Measurements from ENCODE around the gene GNG13.
"Not testable (repeated sequence)": the region's sequence is repeated elsewhere in the genome, so short reads cannot be mapped to it uniquely, and the experiment has no call there.

Gene GNG13

DNA sequence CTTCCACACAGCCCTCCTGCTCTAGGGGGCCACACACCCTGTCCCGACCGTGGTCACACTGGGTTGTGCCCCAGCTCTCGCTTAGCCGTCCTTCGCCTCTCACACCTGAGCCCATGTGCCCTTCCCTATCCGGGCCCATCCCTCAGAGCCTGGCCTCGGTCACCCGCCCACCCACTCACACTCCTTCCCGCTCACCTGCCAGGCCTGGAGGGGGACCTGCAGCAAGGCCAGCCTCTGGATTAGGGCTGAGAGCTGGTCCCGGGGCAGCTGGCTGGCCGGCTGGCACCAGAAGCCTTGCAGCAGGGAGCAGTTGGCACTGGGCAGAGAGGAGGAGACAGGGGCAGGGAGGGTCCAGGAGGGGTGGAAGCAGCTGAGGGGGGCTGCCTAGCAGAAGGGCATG lies 22.1 kb downstream of the GNG13 start:
- DNase-seq (ENCODE audit: low read depth), result no peak

DNA sequence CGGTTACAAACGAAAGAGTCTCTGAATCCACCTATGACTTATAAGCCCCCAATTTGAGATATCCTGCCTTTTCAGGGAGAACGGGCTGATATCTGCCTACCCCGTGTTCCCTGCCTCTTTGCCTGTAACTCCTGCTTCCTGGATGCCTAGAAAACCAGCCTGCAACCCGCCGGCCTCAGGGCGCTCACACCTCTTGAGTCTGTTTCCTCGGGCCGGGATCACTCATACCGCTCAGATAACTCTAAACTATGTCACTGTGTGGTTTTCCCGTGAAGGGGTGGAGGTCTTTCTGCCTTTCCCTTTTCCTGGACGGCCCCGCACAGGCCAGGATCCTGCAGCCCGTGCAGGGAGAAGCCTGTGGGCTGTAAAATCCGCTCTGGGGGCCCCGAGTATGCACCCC lies 22.7 kb downstream of the GNG13 start:
- peak; percentile 27 for DNase-seq (ENCODE audit: low read depth)

DNA sequence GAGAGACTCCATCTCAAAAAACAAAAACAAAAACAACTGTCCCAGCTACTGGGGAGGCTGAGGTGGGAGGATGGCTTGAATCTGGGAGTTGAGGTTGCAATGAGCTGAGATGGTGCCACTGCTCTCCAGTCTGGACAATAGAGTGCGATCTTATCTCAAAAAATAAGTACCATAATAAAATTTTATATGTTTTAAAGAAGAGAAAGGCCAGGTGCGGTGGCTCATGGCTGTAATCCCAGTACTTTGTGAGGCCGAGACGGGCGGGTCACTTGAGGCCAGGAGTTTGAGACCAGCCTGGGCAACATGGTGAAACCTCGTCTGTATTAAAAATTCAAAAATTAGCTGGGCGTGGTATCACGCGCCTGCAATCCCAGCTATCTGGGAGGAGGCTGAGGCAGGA lies 23.7 kb downstream of the GNG13 start:
- DNase-seq (ENCODE audit: low read depth), result no peak

DNA sequence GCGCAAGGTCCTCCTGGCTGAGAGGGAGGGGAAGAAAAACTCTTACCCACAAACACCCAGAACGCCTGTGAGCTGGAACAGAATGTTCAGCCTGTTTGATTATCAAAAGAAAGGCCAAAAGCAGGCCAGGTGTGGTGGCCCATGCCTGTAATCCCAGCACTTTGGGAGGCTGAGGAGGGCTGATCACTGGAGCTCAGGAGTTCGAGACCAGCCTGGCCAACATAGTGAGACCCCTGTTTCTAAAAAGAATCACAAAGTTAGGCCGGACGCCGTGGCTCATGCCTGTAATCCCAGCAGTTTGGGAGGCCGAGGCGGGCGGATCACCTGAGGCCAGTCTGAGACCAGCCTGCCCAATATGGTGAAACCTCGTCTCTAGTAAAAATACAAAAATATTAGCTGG lies 24.2 kb downstream of the GNG13 start:
- not testable (repeated sequence) for DNase-seq (ENCODE audit: low read depth)

DNA sequence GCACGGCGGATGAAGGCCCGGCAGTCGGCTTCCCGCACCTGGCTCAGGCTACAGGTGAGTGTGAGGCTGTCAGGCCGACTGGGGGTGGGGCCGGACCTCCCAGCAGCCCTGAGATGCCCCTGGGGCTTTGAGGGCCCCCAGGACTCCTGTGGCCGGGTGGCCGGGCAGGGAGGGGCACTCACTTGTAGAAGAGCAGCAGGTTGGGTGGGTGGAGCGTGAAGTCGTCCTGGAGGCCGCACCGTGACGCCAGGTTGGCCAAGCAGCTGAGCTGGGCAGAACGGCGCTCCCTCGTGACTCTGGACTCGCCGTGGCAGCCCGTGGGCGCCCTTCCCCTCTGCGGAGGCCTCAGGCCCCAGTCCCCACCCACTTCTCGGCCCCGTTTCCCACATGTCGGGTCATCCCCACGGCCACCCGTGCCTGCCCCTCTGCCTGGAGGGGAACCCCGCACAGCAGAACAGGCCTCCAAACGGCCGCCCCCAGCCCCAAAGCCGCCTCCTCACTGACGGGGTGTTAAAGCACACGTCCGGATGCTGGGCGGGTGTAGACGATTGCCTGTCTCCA lies 25.2 kb downstream of the GNG13 start:
- DNase-seq (ENCODE audit: low read depth), result no peak

DNA sequence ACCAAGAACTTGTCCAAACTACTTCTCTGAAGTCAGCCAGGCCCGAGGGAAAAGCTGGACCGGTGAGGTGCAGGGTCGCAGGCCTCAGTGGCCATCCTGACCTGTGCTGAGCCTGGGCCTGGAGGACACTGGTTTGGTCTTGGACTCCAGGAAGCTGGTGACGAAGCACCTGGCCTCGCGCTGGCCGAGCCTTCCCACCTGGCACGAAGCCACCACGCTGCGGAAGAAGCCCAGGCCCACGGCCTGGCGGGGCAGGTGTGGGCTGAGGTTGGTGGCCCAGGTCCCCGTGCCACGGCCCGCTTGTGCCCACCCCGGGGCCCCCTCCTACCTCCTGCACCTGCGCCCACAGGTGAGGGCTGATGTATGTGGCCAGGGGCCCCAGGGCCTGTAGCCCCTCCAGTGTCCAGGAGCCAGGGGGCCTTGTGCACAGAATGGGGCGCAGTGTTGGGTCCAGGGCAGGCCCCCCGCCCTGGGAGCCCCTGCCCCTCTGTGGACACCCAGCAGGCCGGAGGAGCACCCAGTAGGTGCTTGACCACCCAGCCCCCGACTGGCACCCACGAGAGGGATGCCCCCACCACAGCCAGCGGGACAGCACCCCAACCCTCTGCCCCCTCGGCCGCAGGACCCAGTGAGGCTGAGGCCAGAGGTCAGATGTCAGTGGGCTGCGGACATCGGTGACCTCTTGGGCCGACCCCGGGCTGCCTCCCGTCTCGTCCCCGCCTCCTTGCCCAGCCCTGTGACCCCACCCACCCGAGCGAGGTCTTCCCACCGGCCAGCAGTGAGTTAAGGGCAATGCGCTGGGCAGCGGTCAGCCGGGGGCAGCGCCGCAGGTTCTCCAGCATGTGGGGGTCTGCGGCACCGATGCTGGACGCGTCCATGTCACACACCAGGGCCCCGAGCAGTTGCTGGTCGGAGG lies 26.2 kb downstream of the GNG13 start:
- no peak for DNase-seq (ENCODE audit: low read depth)

DNA sequence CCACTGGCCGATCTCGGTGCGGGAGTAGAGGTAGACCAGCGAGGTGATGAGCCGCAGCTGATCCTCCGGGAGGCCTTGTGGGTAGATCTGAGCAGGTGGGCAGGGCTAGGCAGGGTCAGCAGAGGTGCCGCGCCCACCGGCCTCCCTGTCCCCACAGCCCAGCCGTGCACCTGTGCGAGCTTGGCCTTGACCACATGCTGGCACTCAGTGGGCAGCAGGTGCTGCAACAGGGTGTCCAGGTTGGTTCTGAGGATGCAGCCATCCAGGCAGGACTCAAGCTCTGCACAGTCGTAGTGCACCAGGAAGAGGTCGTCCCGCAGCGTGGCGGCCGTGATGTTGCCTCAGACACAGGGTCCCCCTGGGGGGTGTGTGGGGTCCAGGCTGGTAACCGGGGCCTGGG lies 27.6 kb downstream of the GNG13 start:
- DNase-seq (ENCODE audit: low read depth), result no peak

DNA sequence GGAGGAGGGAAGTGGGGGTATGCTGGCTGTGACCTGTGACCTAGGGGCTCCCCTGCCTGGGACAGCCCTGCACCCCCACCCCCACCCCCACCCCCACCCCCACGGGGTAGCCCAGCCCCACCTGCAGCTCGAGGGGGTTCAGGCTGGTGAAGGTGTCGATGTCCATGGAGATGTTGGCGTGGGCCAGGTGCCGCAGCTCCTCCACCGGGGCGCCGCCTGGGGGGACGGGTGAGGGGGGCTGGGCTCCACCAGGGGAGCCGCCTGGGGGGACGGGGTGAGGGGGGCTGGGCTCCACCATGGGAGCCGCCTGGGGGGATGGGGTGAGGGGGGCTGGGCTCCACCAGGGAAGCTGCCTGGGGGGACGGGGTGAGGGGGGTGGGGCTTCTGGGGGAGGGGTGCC lies 30.1 kb downstream of the GNG13 start:
- no peak for DNase-seq (ENCODE audit: low read depth)

DNA sequence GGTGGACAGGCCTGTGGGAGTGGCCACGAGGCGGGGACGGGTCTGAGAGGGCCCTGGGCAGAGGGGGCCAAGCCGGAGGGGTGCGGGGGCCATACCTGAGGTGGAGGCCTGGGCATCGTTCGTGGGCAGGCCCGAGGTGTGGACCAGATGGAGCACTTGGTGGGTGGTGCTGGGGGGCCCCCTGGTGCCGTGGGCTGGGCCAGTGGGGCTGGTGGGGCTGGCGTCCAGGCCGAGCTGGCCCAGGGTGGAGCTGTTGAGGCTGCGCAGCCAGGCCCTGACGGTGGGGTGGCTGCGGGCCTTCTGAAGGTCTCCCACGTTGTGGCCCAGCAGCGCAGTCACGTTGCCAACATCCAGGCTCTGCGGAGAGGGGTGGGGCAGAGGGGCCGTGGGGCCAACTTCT lies 30.6 kb downstream of the GNG13 start:
- DNase-seq (ENCODE audit: low read depth), result no peak

DNA sequence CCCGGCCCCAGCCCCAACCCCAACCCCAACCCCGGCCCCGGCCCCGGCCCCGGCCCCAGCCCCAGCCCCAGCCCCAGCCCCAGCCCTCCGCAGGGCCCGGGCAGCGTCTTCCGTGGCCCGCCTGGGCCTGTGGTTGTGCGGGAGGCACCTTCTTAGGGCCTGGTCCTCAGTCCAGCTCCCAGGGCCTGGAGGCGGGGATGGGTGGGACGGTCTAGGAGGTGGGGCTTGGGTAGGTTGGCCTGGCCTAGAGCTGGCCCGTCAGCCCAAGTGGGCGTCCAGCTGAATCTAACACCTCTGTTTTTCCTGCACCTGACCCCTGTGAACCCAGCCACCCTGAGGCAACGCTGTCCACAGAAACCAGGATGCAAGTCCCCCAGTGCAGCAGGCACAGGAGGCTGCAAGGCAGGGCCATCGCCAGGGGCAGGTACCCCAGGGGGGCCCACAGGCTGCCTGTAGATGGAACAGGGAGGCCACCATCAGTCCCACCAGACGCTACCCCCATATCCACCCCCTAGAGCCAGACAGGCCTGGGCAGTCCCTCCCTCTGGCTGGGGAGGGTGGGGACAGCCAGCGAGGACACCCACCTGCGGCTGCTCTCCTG lies 31.2 kb downstream of the GNG13 start:
- no peak for DNase-seq (ENCODE audit: low read depth)

DNA sequence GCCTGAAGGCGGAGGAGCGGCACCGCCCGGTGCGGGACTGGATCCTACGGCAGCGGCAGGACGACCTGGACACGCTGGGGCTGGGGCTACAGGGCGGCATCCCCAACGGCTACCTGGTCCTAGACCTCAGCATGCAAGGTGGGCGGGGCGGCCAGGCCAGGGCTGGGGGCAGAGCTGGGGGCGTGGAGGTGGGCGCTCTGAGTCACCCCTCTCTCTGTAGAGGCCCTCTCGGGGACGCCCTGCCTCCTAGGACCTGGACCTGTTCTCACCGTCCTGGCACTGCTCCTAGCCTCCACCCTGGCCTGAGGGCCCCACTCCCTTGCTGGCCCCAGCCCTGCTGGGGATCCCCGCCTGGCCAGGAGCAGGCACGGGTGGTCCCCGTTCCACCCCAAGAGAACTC lies 32.1 kb downstream of the GNG13 start:
- DNase-seq (ENCODE audit: low read depth), result no peak

DNA sequence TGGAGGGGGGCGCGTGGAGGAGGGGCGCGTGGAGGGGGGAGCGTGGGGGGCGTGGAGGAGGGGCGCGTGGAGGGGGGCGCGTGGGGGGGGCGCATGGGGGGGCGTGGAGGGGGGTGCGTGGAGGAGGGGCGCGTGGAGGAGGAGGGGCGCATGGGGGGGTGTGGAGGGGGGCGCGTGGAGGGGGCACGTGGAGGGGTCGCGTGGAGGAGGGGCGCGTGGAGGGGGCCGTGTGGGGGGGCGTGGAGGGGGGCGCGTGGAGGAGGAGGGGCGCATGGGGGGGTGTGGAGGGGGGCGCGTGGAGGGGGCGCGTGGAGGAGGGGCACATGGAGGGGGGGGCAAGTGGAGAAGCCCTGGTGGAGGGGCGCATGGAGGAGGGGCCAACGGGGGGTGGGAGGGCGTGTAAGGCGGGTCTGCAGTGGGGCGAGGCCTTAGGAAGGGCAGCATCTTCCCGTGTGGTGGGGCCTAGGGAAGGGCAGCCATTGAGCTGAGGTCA lies 32.7 kb downstream of the GNG13 start:
- DNase-seq (ENCODE audit: low read depth), result no peak

DNA sequence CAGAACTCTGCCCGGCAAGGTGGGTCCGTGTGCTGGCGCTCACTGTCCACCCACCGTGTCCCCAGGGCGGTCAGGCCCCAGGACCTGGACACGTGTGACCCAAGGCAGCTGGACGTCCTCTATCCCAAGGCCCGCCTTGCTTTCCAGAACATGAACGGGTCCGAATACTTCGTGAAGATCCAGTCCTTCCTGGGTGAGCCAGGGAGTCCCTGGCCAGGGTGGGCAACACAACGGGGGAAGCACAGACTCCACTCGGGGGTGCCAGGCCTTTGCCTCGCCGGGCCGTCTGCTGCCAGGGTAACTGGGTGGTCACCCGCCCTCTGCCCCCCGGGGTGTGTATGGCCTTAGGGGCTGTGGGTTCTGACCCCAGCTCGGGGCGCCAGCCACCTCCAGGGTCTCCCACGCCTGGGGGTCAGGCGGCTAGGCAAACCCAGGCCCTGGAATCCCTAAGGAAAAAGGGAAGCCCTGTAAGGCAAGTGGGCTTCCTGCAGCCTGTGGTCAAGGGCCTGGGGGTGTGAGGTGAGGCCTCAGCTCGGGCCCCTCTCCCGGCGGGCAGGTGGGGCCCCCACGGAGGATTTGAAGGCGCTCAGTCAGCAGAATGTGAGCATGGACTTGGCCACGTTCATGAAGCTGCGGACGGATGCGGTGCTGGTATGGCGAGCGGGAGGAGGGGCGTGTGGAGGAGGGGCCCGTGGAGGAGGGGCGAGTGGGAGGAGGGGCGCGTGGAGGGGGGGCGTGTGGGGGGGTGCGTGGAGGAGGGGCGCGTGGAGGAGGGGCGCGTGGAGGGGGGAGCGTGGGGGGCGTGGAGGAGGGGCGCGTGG lies 33.5 kb downstream of the GNG13 start:
- no peak for DNase-seq (ENCODE audit: low read depth)

DNA sequence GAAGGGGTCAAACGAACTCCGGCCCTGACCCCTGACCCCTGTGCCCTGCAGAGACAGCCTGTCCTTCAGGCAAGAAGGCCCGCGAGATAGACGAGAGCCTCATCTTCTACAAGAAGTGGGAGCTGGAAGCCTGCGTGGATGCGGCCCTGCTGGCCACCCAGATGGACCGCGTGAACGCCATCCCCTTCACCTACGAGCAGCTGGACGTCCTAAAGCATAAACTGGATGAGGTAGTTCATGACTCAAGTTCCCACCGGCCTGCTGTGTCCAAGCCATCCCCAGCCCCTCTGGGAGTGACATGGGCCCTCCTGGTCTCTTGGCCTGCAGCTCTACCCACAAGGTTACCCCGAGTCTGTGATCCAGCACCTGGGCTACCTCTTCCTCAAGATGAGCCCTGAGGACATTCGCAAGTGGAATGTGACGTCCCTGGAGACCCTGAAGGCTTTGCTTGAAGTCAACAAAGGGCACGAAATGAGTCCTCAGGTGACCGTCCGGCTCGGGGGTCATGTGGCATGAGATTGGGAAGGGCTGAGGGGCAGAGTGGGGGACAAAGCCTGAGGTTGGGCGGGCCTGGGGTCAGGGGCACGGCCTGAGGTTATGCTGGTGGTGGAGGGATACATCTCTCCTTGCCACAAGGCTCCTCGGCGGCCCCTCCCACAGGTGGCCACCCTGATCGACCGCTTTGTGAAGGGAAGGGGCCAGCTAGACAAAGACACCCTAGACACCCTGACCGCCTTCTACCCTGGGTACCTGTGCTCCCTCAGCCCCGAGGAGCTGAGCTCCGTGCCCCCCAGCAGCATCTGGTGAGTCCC lies 34.3 kb downstream of the GNG13 start:
- no peak for DNase-seq (ENCODE audit: low read depth)

DNA sequence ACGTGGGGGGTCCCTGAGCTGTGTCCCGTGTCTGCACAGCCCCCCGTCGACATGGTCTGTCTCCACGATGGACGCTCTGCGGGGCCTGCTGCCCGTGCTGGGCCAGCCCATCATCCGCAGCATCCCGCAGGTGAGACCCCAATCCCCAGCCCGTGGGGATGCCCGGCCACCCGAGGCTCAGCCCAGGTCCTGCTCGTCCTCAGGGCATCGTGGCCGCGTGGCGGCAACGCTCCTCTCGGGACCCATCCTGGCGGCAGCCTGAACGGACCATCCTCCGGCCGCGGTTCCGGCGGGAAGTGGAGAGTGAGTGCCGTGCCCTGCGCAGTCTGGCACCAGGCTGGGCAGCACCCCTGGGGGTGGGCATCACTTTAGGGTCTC lies 35.1 kb downstream of the GNG13 start:
- no peak for DNase-seq (ENCODE audit: low read depth)

DNA sequence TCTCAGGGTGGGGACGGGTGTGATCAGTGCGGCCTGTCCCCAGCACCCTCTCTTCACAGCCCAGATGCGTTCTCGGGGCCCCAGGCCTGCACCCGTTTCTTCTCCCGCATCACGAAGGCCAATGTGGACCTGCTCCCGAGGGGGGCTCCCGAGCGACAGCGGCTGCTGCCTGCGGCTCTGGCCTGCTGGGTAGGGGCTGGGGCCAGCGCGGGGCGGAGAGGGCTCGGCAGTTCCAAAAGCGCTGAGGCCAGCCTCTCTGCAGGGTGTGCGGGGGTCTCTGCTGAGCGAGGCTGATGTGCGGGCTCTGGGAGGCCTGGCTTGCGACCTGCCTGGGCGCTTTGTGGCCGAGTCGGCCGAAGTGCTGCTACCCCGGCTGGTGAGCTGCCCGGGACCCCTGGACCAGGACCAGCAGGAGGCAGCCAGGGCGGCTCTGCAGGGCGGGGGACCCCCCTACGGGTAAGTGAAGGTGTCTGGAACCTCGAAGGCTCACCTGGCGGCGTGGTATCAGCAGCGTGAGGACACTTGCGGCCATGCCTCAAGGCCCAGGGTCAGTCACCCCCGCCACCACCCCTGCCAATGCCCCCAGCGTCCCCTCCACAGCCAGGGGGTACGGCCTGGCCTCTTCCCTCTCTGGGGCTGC lies 35.6 kb downstream of the GNG13 start:
- DNase-seq (ENCODE audit: low read depth), result no peak

DNA sequence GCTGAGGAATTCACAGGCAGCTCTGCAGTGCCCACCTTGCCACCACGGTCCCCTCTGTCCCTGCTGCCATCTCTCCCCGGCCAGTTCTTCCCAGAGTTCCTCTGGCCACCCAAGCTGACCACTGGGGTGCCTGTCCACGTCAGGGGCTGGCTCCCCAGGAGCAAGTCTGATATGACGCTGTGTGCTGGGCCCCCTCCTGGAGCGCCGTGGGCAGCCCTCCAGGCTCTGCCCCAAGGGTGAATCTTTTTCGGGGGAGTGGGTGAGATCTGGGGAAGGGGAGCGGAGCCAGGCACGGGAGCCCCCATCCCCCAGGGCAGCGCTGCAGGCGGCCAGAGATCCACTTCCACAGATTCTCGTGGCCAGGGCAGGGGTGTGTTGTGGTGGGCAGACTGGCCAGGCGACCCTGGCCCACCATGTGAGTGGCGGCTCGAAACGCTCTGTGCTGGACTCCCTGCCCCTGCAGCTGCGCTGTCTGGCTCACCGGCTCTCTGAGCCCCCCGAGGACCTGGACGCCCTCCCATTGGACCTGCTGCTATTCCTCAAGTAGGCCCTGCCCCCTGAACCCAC lies 36.3 kb downstream of the GNG13 start:
- no peak for DNase-seq (ENCODE audit: low read depth)

DNA sequence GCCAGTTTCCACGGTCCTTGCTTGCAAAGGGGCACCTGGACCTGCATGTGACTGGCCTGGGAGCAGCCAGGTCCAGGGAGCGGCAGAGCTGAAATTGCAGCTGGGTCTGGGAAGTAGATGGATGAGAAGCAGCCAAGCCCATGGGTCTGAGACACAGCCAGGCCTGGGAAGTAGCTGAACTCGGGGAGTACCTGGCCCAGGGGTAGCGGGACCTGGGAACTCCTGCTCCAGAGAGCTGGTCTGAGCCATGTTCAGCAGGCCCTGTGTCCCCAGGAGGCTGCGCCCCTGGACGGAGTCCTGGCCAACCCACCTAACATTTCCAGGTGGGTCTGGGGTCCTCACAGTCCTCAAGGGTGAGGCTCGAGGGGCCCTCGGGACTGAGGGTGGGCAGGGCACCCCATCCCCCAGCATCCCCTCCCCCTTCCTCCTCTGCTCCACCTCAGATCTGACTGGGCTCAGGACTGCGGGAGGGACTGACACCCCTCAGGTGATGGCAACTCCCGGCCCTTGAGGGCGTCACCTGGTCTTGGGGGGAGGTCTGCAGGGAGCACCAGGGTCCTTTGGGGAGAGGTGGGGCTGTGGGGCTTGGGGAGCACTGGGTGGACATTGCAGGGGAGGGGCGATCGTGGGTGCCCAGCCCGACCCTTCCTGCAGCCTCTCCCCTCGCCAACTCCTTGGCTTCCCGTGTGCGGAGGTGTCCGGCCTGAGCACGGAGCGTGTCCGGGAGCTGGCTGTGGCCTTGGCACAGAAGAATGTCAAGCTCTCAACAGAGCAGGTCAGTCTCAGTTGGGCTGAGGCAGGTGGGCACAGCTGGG lies 37.0 kb downstream of the GNG13 start:
- DNase-seq (ENCODE audit: low read depth), result no peak

DNA sequence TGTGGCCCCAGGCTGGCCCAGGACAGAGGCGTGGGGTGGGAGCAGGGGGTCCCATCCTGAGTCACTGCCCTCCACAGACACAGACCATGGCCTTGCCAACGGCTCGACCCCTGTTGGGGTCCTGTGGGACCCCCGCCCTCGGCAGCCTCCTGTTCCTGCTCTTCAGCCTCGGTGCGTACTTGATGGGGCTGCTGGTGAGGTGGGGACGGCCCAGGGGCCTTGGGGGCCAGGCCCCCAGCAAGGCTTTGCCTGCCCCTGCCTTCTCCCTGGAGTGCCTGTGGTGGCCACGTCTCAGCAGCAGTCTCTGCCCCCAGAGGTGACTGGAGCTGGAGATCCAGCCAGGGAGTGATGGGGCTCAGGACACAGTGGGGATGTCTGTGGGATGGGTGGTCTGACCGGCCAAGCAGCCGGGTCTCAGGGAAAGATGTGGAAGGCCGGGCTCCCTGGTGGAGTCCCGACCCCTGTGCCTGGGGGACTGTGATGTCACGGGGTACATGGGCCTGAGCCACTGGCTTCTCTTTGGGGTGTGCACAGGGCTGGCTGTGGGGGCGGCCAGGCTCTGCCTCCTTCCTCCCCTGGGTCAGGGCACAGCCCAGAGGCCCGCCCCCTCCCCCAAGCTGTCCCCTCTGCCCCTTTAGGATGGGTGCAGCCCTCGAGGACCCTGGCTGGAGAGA lies 37.8 kb downstream of the GNG13 start:
- no peak for DNase-seq (ENCODE audit: low read depth)

All from amniotic epithelial cell (primary cell).